COR-L47 (cell line): ENCODE measurements around the gene PCGF3.
"Not testable (repeated sequence)": the region's sequence is repeated elsewhere in the genome, so short reads cannot be mapped to it uniquely, and the experiment has no call there.

ENCODE experiments used
- DNase-seq: peaks from one replicate; lab custom pipeline; 2025; lab: John Stamatoyannopoulos, UW

The PCGF3 gene

GRCh38 chr4:704198-704891 lies 1.3 kb upstream of the PCGF3 start:
- DNase-seq, result no peak

- DNase-seq, result no peak
Observed at GRCh38 chr4:704971-705277, 708 bp upstream of the PCGF3 start.

DNA sequence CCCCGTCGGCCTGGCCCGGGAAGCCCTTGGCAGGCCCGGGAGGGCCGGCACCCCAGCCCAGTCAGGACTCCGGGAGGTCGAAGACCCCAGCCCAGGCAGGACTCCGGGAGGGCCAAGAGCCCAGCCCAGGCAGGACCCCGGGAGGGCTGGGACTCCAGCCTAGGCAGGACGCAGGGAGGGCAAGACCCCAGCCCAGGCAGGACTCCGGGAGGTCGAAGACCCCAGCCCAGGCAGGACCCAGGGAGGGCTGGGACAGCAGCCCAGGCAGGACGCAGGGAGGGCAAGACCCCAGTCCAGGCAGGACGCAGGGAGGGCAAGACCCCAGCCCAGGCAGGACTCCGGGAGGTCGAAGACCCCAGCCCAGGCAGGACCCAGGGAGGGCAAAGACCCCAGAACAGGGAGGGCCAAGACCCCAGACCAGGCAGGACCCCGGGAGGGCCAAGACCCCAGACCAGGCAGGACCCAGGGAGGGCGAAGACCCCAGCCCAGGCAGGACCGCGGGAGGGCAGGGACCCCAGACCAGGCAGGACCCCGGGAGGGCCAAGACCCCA lies 526 bp downstream of the PCGF3 start:
- DNase-seq, result not testable (repeated sequence)

- DNase-seq, result no peak
Observed at GRCh38 chr4:706834-707598, 1.4 kb downstream of the PCGF3 start.

GRCh38 chr4:707929-708630 lies 2.4 kb downstream of the PCGF3 start:
- no peak for DNase-seq

DNA sequence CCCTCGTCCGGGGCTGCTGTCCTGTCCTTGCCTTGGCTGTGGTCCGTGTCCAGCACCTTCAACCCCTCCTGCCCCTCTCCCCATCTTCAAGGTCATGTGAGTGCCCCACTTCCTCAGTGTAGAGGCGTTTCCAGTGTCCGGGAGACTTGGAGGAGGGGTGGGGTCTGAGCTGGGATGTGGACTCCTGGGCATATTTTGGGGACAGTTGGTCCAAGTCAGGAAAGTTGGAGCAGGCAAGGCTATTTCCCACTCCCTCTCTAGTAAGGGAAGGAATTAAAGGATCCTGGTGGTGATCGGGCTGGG lies 3.0 kb downstream of the PCGF3 start:
- DNase-seq, result no peak

GRCh38 chr4:709348-709747 lies 3.7 kb downstream of the PCGF3 start:
- DNase-seq, result no peak

DNA sequence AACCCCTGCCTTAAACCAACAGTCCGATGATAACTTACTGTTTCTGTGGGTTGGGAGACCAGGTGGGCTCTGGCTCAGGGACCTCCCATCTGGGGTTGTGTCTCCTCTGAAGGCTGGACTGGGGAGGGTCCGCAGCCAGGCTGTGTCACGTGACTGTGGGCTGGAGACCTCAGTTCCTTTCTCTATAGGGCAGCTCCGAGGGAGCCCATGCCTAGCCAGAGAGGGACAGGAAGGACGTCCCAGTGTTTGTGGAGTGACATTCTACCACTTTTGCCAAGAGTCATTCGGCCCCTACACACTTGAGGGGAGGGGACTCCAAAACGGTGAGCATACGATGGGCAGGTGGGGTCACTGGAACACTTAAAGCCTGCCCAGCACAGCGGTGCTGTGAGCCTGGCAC lies 4.5 kb downstream of the PCGF3 start:
- DNase-seq, result no peak

- no peak for DNase-seq
Observed at GRCh38 chr4:710916-711315, 5.3 kb downstream of the PCGF3 start.

DNA sequence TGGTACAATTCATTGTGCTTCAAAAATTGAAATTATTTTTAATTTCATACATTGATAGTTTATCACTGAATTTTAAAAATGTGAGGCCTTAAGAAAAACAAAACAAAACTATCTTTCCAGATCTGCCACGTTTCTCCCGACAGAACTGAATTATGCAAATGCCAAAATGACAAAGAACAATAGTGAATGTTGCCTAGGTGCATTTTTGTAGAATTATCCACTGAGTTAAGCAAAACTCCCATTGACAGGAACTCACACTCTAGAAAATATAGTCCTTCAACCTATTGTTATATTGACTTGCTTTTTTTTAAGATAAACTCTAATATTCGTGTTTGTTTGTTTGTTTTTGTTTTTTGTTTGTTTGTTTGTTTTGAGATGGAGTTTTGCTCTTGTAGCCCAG lies 6.5 kb downstream of the PCGF3 start:
- DNase-seq, result no peak

DNA sequence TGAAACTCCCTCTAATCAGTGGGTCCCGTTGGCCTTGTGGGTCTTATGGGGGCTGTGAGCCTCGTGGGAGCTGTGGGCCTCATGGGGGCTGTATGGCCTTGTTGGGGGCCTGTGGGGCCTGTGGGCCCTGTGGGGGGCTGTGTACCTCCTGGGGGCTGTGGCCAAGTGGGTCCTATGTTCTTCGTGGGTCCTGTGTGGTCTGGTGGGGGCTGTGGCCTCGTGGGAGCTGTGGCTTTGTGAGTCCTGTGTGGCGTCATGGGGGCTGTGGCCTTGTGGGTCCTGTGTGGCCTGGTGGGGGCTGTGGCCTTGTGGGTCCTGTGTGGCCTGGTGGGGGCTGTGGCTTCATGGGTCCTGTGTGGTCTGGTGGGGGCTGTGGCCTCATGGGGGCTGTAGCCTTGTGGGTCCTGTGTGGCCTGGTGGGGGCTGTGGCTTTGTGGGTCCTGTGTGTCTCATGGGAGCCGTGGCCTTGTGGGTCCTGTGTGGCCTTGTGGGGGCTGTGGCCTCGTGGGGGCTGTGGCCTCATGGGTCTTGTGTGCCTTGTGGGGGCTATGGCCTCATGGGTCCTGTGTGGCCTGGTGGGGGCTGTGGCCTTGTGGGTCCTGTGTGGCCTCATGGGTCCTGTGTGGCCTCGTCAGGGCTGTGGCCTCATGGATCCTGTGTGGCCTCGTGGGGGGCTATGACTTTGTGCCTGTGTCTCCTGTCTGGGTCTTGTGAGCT lies 7.4 kb downstream of the PCGF3 start:
- no peak for DNase-seq

GRCh38 chr4:714087-714486 lies 8.5 kb downstream of the PCGF3 start:
- DNase-seq, result no peak

GRCh38 chr4:717601-718320 lies 12.1 kb downstream of the PCGF3 start:
- no peak for DNase-seq

DNA sequence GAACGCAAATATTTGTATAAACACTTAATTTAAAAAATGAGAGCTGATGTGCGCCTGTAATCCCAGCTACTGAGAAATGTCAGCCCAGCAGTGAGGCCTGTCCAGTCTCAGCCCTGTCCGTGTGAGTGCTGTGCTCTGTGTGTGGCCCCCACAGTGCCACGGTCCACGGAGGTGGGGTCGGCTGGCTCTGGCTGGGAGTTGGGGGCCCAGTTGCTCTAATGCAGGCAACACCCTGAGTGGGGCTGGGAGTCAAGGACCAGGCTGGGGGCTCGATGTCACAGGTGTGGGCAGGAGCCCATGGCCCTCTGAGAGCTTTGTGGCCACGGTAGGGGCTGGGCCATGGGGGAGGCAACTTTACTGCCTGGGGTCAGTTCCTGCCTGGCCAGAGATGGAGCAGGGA lies 12.8 kb downstream of the PCGF3 start:
- DNase-seq, result no peak

DNA sequence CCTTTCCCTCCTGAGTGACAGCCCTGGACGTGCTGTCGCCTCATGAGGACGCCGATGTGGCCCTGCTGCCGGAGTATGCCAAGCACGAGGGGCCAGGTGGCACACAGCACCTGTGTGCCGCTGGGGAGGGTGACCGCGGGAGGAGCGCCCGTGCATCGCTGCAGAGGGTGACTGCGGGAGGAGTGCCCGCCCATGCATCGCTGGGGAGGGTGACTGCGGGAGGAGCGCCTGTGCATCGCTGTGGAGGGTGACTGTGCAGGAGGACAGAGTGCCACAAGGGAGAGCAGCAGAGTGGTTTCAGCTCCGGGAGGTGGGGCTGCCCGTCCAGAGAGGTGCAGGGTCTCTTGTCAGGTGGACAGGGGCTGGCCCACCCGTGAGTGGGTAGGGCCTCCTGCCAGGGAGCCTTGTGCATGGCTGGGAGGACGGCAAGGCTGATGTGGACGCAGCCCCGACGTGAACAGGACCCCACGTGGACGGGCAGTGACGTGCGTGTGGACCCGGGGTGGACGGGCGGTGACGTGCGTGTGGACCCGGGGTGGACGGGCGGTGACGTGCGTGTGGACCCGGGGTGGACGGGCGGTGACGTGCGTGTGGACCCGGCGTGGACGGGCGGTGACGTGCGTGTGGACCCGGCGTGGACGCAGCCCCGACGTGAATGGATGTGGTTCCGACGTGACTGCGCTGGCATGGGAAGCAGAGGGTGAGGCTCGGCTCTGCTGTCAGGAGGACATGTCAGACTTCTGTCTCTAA lies 14.7 kb downstream of the PCGF3 start:
- DNase-seq, result no peak

DNA sequence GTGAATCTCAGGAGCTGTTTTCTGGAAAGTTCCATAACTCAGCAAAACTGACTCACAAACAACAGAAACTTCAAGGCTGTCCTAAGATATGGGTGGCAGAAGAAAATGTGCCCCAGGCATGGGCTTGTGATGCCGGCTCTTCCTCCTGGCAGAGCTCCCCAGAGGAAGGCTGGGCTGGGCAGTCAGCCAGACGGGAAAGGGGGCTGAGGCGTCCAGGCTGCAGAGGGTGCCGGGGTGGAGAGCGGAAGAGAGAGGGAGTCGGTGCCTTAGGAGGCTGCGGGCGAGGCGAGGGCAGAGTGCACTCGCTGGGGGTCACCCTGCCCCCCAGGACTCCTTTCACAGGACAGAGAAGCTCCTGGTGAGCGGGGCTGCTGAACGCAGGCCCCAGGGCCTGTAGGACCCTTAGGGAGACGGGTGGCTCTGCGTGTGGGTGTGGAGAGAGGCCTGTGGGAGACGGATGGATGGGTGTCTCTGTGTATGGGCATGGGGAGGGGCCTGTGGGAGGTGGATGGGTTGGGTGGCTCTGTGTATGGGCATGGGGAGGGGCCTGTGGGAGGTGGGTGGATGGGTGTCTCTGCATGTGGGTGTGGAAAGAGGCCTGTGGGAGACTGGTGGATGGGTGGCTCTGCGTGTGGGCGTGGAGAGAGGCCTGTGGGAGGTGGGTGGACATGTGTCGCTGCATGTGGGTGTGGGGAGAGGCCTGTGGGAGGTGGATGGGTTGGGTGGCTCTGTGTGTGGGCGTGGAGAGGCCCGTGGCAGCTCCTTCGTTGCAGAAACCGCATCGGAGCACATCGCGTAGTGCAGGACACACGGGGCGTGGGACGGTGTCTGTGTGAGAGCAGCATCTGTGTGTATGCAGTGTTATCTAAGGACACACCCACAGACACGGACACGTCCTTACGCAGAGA lies 15.9 kb downstream of the PCGF3 start:
- no peak for DNase-seq

DNA sequence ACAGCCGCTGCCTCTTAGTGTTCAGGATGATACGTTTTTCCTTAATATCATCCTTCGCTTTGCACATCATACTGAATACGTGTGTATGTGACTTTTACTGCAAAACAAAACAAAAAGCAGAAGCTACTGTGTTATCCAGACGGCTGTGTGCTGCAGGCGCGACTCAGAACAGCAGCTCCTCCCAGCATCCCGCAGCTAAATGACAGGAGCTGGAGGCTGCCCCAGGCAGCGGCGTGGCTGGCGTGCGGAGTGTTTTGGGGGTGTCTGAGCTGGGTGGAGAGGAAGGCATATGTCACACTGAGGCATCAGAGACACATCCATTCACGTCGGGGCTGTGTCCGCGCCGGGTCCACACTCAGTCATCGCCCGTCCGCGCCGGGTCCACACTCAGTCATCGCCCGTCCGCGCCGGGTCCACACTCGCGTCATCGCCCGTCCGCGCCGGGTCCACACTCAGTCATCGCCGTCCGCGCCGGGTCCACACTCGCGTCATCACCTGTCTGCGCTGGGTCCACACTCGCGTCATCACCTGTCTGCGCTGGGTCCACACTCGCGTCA lies 16.6 kb downstream of the PCGF3 start:
- DNase-seq, result no peak

- no peak for DNase-seq
Observed at GRCh38 chr4:722851-723360, 17.3 kb downstream of the PCGF3 start.

DNA sequence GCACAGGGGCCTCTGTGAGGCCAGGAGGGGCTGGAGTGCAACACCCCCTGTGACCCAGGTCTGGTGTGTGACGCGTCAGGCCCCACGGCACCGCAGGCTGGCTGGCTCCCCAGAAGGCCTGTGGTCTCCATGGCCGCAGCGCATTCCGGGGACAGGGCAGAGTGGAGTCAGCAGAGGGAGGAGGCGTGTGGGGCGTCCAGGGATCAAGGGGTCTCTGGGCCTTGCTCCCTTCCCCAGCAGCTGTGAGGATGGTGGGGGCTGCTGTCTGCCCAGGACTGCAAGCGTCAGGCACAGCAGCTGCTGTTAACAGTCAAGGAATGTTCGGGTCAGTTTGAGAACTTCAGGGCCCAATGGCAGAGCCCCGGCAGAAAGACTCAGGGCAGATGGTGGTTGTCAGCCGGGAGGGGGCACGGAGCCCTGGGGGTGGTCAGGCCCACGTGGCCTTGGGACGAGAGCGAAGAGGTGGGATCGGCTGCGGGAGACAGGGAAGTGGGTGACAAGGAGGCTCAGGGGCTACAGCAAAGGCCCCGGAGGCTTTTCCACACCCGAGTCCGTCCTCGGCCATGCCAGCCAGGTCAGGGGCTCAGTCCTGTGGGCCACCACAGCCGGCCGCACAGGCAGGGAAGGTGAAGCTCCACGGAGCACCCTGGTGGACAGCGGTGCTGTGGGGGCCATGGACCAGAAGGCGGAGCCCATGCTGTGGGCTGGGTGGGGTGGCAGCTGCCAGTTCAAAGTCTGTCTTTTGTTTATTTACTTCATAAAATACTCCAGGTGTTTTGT lies 18.3 kb downstream of the PCGF3 start:
- DNase-seq, result no peak
